MG63 (cell line): Measurements from ENCODE around the gene TRIM44. TPM values are rescaled to one million over a fixed set of nuclear protein-coding genes. Genes with fewer than 3 reads are reported as not detected.
"Not testable (repeated sequence)": the region's sequence is repeated elsewhere in the genome, so short reads cannot be mapped to it uniquely, and the experiment has no call there.

Experiments used
- DNase-seq: peaks from one replicate; pipeline ENCODE4 v3.0.0-alpha.2; 2020
- H3K27me3 ChIP-seq: fragments of 250-450 bp; sonication (Bioruptor Pico); 2 replicates; pipeline ENCODE4 v1.5.1; 2020; ENCODE audit warnings: mild to moderate bottlenecking, moderate library complexity
- H3K36me3 ChIP-seq: fragments of 250-450 bp; sonication (Bioruptor Pico); 2 replicates; pipeline ENCODE4 v1.5.1; 2020; ENCODE audit warnings: mild to moderate bottlenecking, moderate library complexity
- H3K4me3 ChIP-seq: fragments of 250-450 bp; sonication (Bioruptor Pico); 2 replicates; pipeline ENCODE4 v1.5.1; 2020; ENCODE audit warnings: mild to moderate bottlenecking, moderate library complexity
- H3K9me3 ChIP-seq: fragments of 250-450 bp; sonication (Bioruptor Pico); 2 replicates; pipeline ENCODE4 v1.5.1; 2020; ENCODE audit warnings: mild to moderate bottlenecking, moderate library complexity
- total RNA-seq: library from RNA; depleted of rRNA; stranded (reverse); fragments of >200 nt; shearing (Covaris generic); gene quantifications from 2 replicates; pipeline ENCODE4 v1.2.3, GENCODE V29; 2014; ENCODE audit warnings: low replicate concordance

The TRIM44 gene
- total RNA-seq, 1 experiment from 2014 or later, result 13.0 TPM

GRCh38 chr11:35624781-35625180, 37.8 kb upstream of the TRIM44 start:
- H3K36me3 ChIP-seq, result peaks cover 4% of the 10 kb centered on the region; the same call in 1 of the 2 replicates
- H3K4me3 ChIP-seq, result no peak overlapping the region
- DNase-seq, result no peak
- peaks cover 2% of the 10 kb centered on the region for H3K9me3 ChIP-seq
- no peaks in the 10 kb centered on the region for H3K27me3 ChIP-seq

- H3K27me3 ChIP-seq, result no peaks in the 10 kb centered on the region
- no peaks in the 10 kb centered on the region for H3K36me3 ChIP-seq
- no peak overlapping the region for H3K4me3 ChIP-seq
- peaks cover 2% of the 10 kb centered on the region for H3K9me3 ChIP-seq
- DNase-seq, result no peak
Measured at GRCh38 chr11:35626501-35626900, 36.1 kb upstream of the TRIM44 start.

- peaks cover 2% of the 10 kb centered on the region for H3K9me3 ChIP-seq
- no peak overlapping the region for H3K4me3 ChIP-seq
- peak; percentile 30 for DNase-seq
- no peaks in the 10 kb centered on the region for H3K27me3 ChIP-seq
- no peaks in the 10 kb centered on the region for H3K36me3 ChIP-seq
Measured at GRCh38 chr11:35629511-35629910, 33.1 kb upstream of the TRIM44 start.

GRCh38 chr11:35629914-35630313, 32.7 kb upstream of the TRIM44 start:
- no peaks in the 10 kb centered on the region for H3K27me3 ChIP-seq
- DNase-seq, result peak; percentile 92
- no peaks in the 10 kb centered on the region for H3K36me3 ChIP-seq
- no peak overlapping the region for H3K4me3 ChIP-seq
- peaks cover 2% of the 10 kb centered on the region for H3K9me3 ChIP-seq

GRCh38 chr11:35631891-35632290, 30.7 kb upstream of the TRIM44 start:
- H3K27me3 ChIP-seq, result no peaks in the 10 kb centered on the region
- no peak for DNase-seq
- no peaks in the 10 kb centered on the region for H3K36me3 ChIP-seq
- H3K4me3 ChIP-seq, result no peak overlapping the region
- peaks cover 2% of the 10 kb centered on the region for H3K9me3 ChIP-seq

GRCh38 chr11:35632301-35632700, 30.3 kb upstream of the TRIM44 start:
- no peaks in the 10 kb centered on the region for H3K27me3 ChIP-seq
- H3K4me3 ChIP-seq, result no peak overlapping the region
- DNase-seq, result no peak
- H3K9me3 ChIP-seq, result peaks cover 4% of the 10 kb centered on the region
- H3K36me3 ChIP-seq, result no peaks in the 10 kb centered on the region

GRCh38 chr11:35633827-35634423, 28.6 kb upstream of the TRIM44 start:
- Histone ChIP-seq H3K9me3 (0 out of 2 replicates have a peak, but pooled peaks cover 2% of the 10 kb centered on the region), H3K27me3 (no peaks in the 10 kb centered on the region), H3K36me3 (no peaks in the 10 kb centered on the region), H3K4me3 (no peak overlapping the region)
- DNase-seq, result no peak

GRCh38 chr11:35635933-35636332, 26.6 kb upstream of the TRIM44 start:
- Histone ChIP-seq H3K4me3 (no peak overlapping the region), H3K9me3 (0 out of 2 replicates have a peak, but pooled peaks cover 2% of the 10 kb centered on the region), H3K36me3 (no peaks in the 10 kb centered on the region), H3K27me3 (no peaks in the 10 kb centered on the region)
- DNase-seq, result no peak

GRCh38 chr11:35639591-35640179, 22.9 kb upstream of the TRIM44 start:
- DNase-seq, result no peak
- Histone ChIP-seq H3K36me3 (no peaks in the 10 kb centered on the region), H3K4me3 (no peak overlapping the region), H3K9me3 (0 out of 2 replicates have a peak, but pooled peaks cover 2% of the 10 kb centered on the region), H3K27me3 (no peaks in the 10 kb centered on the region)

- H3K27me3 ChIP-seq, result no peaks in the 10 kb centered on the region
- H3K36me3 ChIP-seq, result no peaks in the 10 kb centered on the region
- DNase-seq, result peak; percentile 66
- H3K4me3 ChIP-seq, result no peak overlapping the region
- peaks cover 2% of the 10 kb centered on the region; the same call in 1 of the 2 replicates for H3K9me3 ChIP-seq
Measured at GRCh38 chr11:35641171-35641897, 21.2 kb upstream of the TRIM44 start.

GRCh38 chr11:35641964-35642363, 20.6 kb upstream of the TRIM44 start:
- H3K4me3 ChIP-seq, result no peak overlapping the region
- H3K27me3 ChIP-seq, result no peaks in the 10 kb centered on the region
- peaks cover 2% of the 10 kb centered on the region; the same call in 1 of the 2 replicates for H3K9me3 ChIP-seq
- DNase-seq, result no peak
- no peaks in the 10 kb centered on the region for H3K36me3 ChIP-seq

GRCh38 chr11:35647421-35648093, 15.0 kb upstream of the TRIM44 start:
- DNase-seq, result no peak
- H3K4me3 ChIP-seq, result no peak overlapping the region
- H3K36me3 ChIP-seq, result no peaks in the 10 kb centered on the region
- no peaks in the 10 kb centered on the region; the same call in 1 of the 2 replicates for H3K9me3 ChIP-seq
- no peaks in the 10 kb centered on the region for H3K27me3 ChIP-seq

GRCh38 chr11:35650006-35650405, 12.6 kb upstream of the TRIM44 start:
- no peak for DNase-seq

GRCh38 chr11:35650467-35650866, 12.1 kb upstream of the TRIM44 start:
- Histone ChIP-seq H3K4me3 (no peak overlapping the region), H3K36me3 (no peaks in the 10 kb centered on the region), H3K9me3 (no peaks in the 10 kb centered on the region; the same call in 1 of the 2 replicates), H3K27me3 (no peaks in the 10 kb centered on the region)
- DNase-seq, result no peak

More at GRCh38 chr11:35650006-35650405, 12.6 kb upstream of the TRIM44 start:
- no peaks in the 10 kb centered on the region; the same call in 1 of the 2 replicates for H3K9me3 ChIP-seq
- H3K27me3 ChIP-seq, result no peaks in the 10 kb centered on the region
- no peak overlapping the region for H3K4me3 ChIP-seq
- H3K36me3 ChIP-seq, result no peaks in the 10 kb centered on the region

GRCh38 chr11:35651263-35651662, 11.3 kb upstream of the TRIM44 start:
- Histone ChIP-seq H3K27me3 (no peaks in the 10 kb centered on the region), H3K9me3 (no peaks in the 10 kb centered on the region), H3K4me3 (no peak overlapping the region), H3K36me3 (no peaks in the 10 kb centered on the region)
- no peak for DNase-seq

GRCh38 chr11:35652786-35653185, 9.8 kb upstream of the TRIM44 start:
- not testable (repeated sequence) for H3K4me3 ChIP-seq, H3K27me3 ChIP-seq, H3K36me3 ChIP-seq, DNase-seq, H3K9me3 ChIP-seq

GRCh38 chr11:35654711-35655110, 7.9 kb upstream of the TRIM44 start:
- no peak for DNase-seq
- Histone ChIP-seq H3K27me3 (no peaks in the 10 kb centered on the region), H3K4me3 (no peak overlapping the region), H3K36me3 (no peaks in the 10 kb centered on the region), H3K9me3 (no peaks in the 10 kb centered on the region)
